Activated T-helper 17 cell treated with anti-CD3 and anti-CD28 coated beads, Interleukin-2, amount 50 U/mL, for 72 hours (primary cell): ENCODE results near the gene SPACA5. TPM values are rescaled to one million over a fixed set of nuclear protein-coding genes. Genes with fewer than 3 reads are reported as not detected.

Experiments used
- ATAC-seq: fragments of 150-1000 bp; cut with Tn5 transposase; replicated peaks from 2 replicates; pipeline ENCODE4 v1.10.0; 2021; ENCODE audit warnings: mild to moderate bottlenecking, moderate library complexity
- H3K27ac Mint-ChIP-seq: one replicate; pipeline ENCODE4 v1.8.0; 2022; ENCODE audit warnings: mixed read lengths
- H3K27me3 Mint-ChIP-seq: one replicate; pipeline ENCODE4 v1.8.0; 2022; ENCODE audit warnings: mixed read lengths
- H3K36me3 Mint-ChIP-seq: one replicate; pipeline ENCODE4 v1.8.0; 2022; ENCODE audit warnings: low read depth, mild to moderate bottlenecking, mixed read lengths
- H3K4me1 Mint-ChIP-seq: one replicate; pipeline ENCODE4 v1.8.0; 2022; ENCODE audit warnings: mixed read lengths
- H3K4me3 Mint-ChIP-seq: one replicate; pipeline ENCODE4 v1.8.0; 2022; ENCODE audit warnings: mild to moderate bottlenecking, mixed read lengths
- H3K9me3 Mint-ChIP-seq: one replicate; pipeline ENCODE4 v1.8.0; 2022; ENCODE audit warnings: mixed read lengths
- total RNA-seq, 2 donors: library from RNA; stranded (reverse); gene quantifications; one replicate each; pipeline ENCODE4 v1.2.3, GENCODE V29; 2022

The SPACA5 gene
- total RNA-seq, 2 donors from 2014 or later = not detected

DNA sequence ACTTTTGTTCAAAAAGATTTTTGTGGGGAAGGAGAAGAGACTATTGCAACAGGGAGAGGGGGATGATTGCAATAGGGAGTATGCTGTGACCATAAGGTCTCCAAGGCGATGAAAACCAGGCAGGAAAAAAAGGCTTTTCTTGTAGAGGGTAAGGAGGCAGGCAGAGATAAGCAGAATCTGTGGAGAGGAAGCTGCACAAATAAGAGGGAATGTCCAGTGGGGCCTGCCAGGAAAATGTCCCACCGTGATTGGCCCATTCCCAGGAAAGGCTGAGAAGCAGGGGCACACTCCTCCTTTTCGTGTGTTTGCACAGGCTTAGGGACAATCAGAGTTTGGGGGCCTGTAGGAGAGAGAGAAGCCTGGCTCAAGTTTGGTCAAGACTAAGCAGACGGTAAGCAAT, 29.1 kb downstream of the SPACA5 start:
- Mint-ChIP-seq H3K36me3 (no peaks in the 10 kb centered on the region), H3K4me1 (no peaks in the 10 kb centered on the region), H3K27me3 (no peaks in the 10 kb centered on the region), H3K4me3 (no peak overlapping the region), H3K9me3 (no peaks in the 10 kb centered on the region), H3K27ac (no peak overlapping the region)
- no peak for ATAC-seq

DNA sequence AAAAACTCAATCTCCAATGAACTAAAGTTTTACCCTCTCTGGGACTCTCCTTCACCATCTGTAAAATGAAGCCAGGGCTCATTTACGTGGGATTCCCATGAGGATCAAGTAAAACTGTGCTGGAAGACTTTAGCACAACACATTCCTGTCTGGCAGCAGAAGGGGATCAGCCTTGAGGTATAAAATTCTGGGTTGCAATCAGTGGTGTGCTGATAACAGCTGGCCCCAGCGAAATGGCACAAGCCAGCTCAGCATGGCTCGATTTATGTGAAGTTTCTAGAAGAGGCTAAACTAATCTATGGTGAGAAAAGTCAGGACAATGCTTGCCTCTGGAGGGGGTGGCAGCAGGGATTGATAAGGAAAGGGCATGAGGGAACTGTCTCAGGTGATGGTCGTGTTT, 36.3 kb downstream of the SPACA5 start:
- H3K4me1 Mint-ChIP-seq = no peaks in the 10 kb centered on the region
- no peak overlapping the region for H3K4me3 Mint-ChIP-seq

DNA sequence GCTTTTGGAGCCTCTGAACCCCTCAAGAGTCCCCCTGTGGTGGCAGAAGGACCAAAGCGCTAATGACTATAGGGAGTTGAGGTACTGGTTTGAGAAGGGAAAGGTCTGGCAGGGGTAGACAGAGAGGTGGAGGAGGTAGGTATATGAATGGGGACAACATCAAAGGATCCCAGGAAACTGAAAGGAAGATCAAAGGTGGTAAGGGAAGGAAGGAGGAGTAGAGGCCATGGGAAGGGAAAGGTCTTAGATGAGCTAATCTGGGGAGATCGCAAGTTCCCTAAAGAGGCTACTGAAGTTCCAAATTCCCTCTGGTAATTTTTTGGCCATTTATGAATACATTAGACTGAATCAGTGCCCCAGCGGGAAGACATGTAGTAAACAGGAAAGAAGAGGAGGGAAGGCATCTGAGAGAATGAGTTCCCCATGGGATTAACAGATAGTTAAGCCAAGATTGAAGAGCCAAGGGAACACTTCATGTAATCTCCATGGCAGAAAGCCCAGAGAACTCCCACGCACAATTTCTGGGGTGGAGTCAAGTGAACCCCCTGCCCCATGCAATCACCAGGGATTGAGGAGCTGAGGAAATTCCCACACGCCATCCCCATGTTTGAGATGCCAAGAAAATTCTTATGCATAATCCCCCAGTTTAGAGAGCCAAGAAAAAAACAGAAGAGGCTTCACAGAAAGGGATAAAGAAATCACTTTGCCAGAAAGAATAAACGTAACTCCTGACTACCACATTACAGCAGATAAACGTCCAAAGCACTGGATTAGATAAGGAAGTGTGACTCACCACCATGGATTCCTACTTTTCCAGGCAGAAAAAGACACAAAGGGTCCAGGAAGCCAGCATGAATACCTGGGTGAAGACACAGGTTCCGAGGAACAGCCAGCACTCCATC, 38.9 kb downstream of the SPACA5 start:
- Mint-ChIP-seq H3K27me3 (no peaks in the 10 kb centered on the region), H3K27ac (no peak overlapping the region), H3K36me3 (no peaks in the 10 kb centered on the region), H3K4me3 (no peak overlapping the region), H3K9me3 (no peaks in the 10 kb centered on the region), H3K4me1 (no peaks in the 10 kb centered on the region)
- no peak for ATAC-seq

More for the DNA sequence above, 36.3 kb downstream of the SPACA5 start:
- no peaks in the 10 kb centered on the region for H3K9me3 Mint-ChIP-seq
- ATAC-seq = no peak
- H3K36me3 Mint-ChIP-seq = no peaks in the 10 kb centered on the region
- H3K27ac Mint-ChIP-seq = no peak overlapping the region
- H3K27me3 Mint-ChIP-seq = no peaks in the 10 kb centered on the region

DNA sequence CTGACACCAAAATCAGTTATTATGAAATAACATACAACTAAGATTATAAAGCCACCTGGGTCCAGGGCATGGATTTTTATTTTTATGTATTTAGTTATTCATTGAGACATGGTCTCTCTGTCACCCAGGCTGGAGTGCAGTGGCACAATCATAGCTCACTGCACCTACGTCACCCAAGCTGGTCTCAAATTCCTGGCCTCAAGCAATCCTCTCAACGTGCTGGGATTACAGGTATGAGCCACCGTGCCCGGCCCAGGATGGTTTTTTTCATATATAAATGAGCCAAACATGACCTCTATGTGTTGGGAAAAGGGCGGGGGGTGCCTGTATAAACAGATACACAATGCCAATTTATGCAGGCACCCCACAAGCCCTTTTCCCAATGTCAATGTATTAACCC, 40.1 kb downstream of the SPACA5 start:
- Mint-ChIP-seq H3K4me1 (no peaks in the 10 kb centered on the region), H3K27ac (no peak overlapping the region)
- no peak for ATAC-seq

DNA sequence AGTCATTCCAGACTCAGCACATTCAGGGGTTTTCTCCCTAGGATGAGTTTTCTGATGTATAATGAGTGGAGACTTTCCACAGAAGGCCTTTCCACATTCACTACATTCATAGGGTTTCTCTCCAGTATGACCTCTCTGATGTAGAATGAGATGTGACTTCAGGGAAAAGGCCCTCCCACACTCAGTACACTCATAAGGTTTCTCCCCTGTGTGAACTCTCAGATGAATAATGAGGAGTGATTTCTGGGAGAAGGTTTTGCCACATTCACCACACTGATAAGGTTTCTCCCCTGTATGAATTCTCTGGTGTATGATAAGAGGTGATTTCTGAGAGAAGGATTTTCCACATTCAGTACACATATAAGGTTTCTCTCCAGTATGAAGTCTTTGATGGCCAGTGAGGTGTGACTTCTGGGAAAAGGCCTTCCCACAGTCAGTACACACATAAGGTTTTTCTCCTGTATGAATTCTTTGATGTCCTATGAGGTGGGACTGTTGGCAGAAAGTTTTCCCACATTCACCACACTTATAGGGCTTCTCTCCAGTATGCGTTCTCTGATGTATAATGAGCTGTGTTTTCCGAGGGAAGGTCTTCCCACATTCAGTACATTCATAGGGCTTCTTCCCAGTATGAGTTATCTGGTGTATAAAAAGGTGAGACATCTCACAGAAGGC, 52.0 kb downstream of the SPACA5 start:
- peak; percentile 80 for ATAC-seq
- no peak overlapping the region for H3K27ac Mint-ChIP-seq

More for the DNA sequence above, 40.1 kb downstream of the SPACA5 start:
- H3K27me3 Mint-ChIP-seq = no peaks in the 10 kb centered on the region
- H3K4me3 Mint-ChIP-seq = no peak overlapping the region
- H3K9me3 Mint-ChIP-seq = no peaks in the 10 kb centered on the region
- H3K36me3 Mint-ChIP-seq = no peaks in the 10 kb centered on the region

DNA sequence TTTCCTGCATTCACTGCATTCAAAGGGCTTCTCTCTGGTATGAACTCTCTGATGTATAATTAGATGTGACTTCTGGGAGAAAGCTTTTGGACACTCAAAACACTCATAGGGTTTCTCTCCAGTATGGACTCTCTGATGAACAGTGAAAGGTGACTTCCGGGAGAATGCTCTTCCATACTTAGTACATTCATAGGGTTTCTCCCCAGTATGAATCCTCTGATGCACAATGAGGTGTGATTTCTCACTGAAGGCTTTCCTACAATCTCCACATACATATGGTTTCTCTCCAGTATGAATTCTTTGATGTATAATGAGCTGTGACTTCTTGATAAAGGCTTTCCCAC, 52.5 kb downstream of the SPACA5 start:
- H3K4me1 Mint-ChIP-seq = no peaks in the 10 kb centered on the region
- no peaks in the 10 kb centered on the region for H3K9me3 Mint-ChIP-seq
- peak; percentile 52 for ATAC-seq
- H3K4me3 Mint-ChIP-seq = no peak overlapping the region
- H3K27ac Mint-ChIP-seq = no peak overlapping the region
- peaks cover 50% of the 10 kb centered on the region for H3K36me3 Mint-ChIP-seq
- no peaks in the 10 kb centered on the region for H3K27me3 Mint-ChIP-seq

More for the DNA sequence above, 52.0 kb downstream of the SPACA5 start:
- H3K4me1 Mint-ChIP-seq = no peaks in the 10 kb centered on the region
- H3K36me3 Mint-ChIP-seq = peaks cover 50% of the 10 kb centered on the region
- H3K9me3 Mint-ChIP-seq = no peaks in the 10 kb centered on the region
- no peaks in the 10 kb centered on the region for H3K27me3 Mint-ChIP-seq
- H3K4me3 Mint-ChIP-seq = no peak overlapping the region

Other genes starting within 250 kb of the SPACA5 start
- 1 to 10 TPM; 6.4 to 7.8 TPM for gene ZNF81, start 170.1 kb upstream of the SPACA5 start, total RNA-seq
- 10 to 100 TPM in 1 of 2 donors, 1 to 10 TPM in 1; 5.8 to 10.1 TPM for gene ZNF182, start 3.0 kb upstream of the SPACA5 start, total RNA-seq
- gene ZNF630, start 64.7 kb downstream of the SPACA5 start, total RNA-seq = 1 to 10 TPM; 1.2 to 4.3 TPM
- gene SPACA5B, start 123.6 kb downstream of the SPACA5 start, total RNA-seq = not detected
- gene SSX5, start 189.8 kb downstream of the SPACA5 start, total RNA-seq = not detected
- gene SSX1, start 248.4 kb downstream of the SPACA5 start, total RNA-seq = not detected